Endodermal cell (in vitro differentiated cells): ENCODE measurements around the gene DUSP2. TPM values are rescaled to one million over a fixed set of nuclear protein-coding genes. Genes with fewer than 3 reads are reported as not detected.

Experiments
- DNase-seq: peaks from one replicate; pipeline ENCODE4 v3.0.0-alpha.2; 2017
- H3K27ac ChIP-seq: 2 replicates; pipeline ENCODE4 v1.5.1; 2013; ENCODE audit warnings: mild to moderate bottlenecking, low read depth, low read length, moderate library complexity
- H3K27me3 ChIP-seq: 2 replicates; pipeline ENCODE4 v1.6.1; 2013; ENCODE audit warnings: mild to moderate bottlenecking, low read length, moderate library complexity; ENCODE audit not compliant: insufficient read depth, control insufficient read depth, poor library complexity, severe bottlenecking
- H3K36me3 ChIP-seq: 2 replicates; pipeline ENCODE4 v1.7.0; 2013; ENCODE audit warnings: mild to moderate bottlenecking, low read length, moderate library complexity; ENCODE audit not compliant: control insufficient read depth, insufficient read depth
- H3K4me1 ChIP-seq: one replicate; pipeline ENCODE4 v1.7.0; 2013; ENCODE audit warnings: low read length; ENCODE audit not compliant: control insufficient read depth, insufficient read depth
- H3K4me3 ChIP-seq: 2 replicates; pipeline ENCODE4 v1.5.1; 2013; ENCODE audit warnings: mild to moderate bottlenecking, low read length, moderate library complexity
- H3K9ac ChIP-seq: 2 replicates; pipeline ENCODE4 v1.6.1; 2013; ENCODE audit warnings: mild to moderate bottlenecking, low read length, moderate library complexity; ENCODE audit not compliant: poor library complexity, severe bottlenecking; ENCODE audit errors: extremely low read depth
- H3K9me3 ChIP-seq: 2 replicates; pipeline ENCODE4 v1.6.1; 2013; ENCODE audit warnings: mild to moderate bottlenecking, low read length, moderate library complexity; ENCODE audit not compliant: control insufficient read depth
- H3K27ac Mint-ChIP-seq: 2 replicates; pipeline ENCODE4 v1.8.0; 2020; ENCODE audit warnings: mixed read lengths
- H3K27me3 Mint-ChIP-seq: 2 replicates; pipeline ENCODE4 v1.8.0; 2021; ENCODE audit warnings: mild to moderate bottlenecking, mixed read lengths; ENCODE audit not compliant: insufficient read depth
- H3K36me3 Mint-ChIP-seq: 2 replicates; pipeline ENCODE4 v1.8.0; 2020; ENCODE audit warnings: low read depth, mixed read lengths
- H3K4me1 Mint-ChIP-seq: 2 replicates; pipeline ENCODE4 v1.8.0; 2020; ENCODE audit warnings: mixed read lengths
- H3K4me3 Mint-ChIP-seq: 2 replicates; pipeline ENCODE4 v1.8.0; 2020; ENCODE audit warnings: mild to moderate bottlenecking, moderate library complexity, mixed read lengths
- H3K9me3 Mint-ChIP-seq: 2 replicates; pipeline ENCODE4 v1.8.0; 2020; ENCODE audit warnings: mild to moderate bottlenecking, mixed read lengths
- WGBS, 2 experiments: methylation state at CpG; one replicate each; pipeline versions ENCODE4 v1.1.5 to v1.1.7; 2013; ENCODE audit warnings: missing lambda C conversion rate in 2 of 2, mixed read lengths in 1 of 2; ENCODE audit not compliant: insufficient coverage in 1 of 2, insufficient read length in 1 of 2; 5-methylcytosine and 5-hydroxymethylcytosine counted together
- total RNA-seq, 2 donors: library from RNA; stranded (reverse); fragmentation: NEBNext Ultra II Directional in 1 of 2; extraction: Animal tissue kit (Norgen Biotek cat#: 25700) in 1 of 2; gene quantifications; 2 replicates in 1 of 2; 3 replicates in 1 of 2; pipeline ENCODE4 v1.2.1, GENCODE V29; 2021
- TF ChIP-seq, protein P1 (sequence below): fragments of 200-600 bp; sonication (generic); conservative IDR thresholded peaks from 2 replicates; pipeline ENCODE4 v1.5.0; 2021; ENCODE audit warnings: antibody characterized with exemption, mild to moderate bottlenecking

The DUSP2 gene
- total RNA-seq, 2 donors from 2014 or later = 1.6 to 2.2 TPM

DNA sequence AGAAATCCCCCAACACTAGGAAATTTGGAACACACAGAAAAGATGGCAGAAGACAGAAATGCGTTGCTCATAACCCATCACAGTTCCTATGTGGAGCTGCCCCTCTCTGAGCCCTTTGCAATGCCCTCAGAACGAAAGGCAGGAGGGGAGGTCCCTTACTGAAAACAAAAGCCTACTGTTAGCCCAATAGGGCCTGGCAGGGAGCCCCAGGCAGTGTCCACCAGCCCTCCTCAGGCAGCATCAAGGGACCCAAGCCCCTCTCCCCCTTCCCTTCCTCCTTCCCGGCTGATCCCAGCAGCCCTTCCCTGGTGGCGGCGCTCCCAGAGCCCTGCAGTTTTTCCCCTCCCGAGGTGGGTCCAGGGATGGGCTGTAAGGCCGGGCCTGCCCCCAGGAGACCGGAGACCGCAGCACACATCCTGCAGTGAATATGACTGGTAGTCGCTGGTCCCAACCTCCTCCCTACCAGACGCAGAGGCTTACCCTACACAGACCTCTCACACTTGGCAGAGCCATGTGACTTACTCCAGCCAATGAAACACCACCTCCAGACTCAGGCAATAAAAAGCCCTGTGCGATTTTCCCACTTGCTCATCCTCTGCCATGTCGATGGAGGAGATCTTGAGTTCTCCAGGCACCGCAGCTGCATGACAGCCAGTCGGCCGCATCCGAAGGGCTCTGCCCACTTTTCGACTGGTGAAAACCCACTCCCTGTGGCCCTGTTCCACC is 19.4 kb upstream of the DUSP2 start:
- Histone ChIP-seq H3K9ac (no peak overlapping the region), H3K27ac (no peak overlapping the region), H3K4me3 (no peak overlapping the region), H3K4me1 (no peaks in the 10 kb centered on the region), H3K36me3 (no peaks in the 10 kb centered on the region), H3K9me3 (no peaks in the 10 kb centered on the region), H3K27me3 (no peaks in the 10 kb centered on the region)
- H3K4me1 Mint-ChIP-seq = peaks cover 9% of the 10 kb centered on the region
- DNase-seq = peak; percentile 79
- no peak overlapping the region for H3K4me3 Mint-ChIP-seq
- 82 to 87% methylated on average over 8 to 18 of the region's 18 CpGs for WGBS, 2 experiments
- no peaks in the 10 kb centered on the region for H3K27me3 Mint-ChIP-seq
- H3K27ac Mint-ChIP-seq = no peak overlapping the region
- H3K9me3 Mint-ChIP-seq = peaks cover 2% of the 10 kb centered on the region
- TF ChIP-seq, protein P1, sequence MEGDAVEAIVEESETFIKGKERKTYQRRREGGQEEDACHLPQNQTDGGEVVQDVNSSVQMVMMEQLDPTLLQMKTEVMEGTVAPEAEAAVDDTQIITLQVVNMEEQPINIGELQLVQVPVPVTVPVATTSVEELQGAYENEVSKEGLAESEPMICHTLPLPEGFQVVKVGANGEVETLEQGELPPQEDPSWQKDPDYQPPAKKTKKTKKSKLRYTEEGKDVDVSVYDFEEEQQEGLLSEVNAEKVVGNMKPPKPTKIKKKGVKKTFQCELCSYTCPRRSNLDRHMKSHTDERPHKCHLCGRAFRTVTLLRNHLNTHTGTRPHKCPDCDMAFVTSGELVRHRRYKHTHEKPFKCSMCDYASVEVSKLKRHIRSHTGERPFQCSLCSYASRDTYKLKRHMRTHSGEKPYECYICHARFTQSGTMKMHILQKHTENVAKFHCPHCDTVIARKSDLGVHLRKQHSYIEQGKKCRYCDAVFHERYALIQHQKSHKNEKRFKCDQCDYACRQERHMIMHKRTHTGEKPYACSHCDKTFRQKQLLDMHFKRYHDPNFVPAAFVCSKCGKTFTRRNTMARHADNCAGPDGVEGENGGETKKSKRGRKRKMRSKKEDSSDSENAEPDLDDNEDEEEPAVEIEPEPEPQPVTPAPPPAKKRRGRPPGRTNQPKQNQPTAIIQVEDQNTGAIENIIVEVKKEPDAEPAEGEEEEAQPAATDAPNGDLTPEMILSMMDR = no peak
- H3K36me3 Mint-ChIP-seq = no peaks in the 10 kb centered on the region

DNA sequence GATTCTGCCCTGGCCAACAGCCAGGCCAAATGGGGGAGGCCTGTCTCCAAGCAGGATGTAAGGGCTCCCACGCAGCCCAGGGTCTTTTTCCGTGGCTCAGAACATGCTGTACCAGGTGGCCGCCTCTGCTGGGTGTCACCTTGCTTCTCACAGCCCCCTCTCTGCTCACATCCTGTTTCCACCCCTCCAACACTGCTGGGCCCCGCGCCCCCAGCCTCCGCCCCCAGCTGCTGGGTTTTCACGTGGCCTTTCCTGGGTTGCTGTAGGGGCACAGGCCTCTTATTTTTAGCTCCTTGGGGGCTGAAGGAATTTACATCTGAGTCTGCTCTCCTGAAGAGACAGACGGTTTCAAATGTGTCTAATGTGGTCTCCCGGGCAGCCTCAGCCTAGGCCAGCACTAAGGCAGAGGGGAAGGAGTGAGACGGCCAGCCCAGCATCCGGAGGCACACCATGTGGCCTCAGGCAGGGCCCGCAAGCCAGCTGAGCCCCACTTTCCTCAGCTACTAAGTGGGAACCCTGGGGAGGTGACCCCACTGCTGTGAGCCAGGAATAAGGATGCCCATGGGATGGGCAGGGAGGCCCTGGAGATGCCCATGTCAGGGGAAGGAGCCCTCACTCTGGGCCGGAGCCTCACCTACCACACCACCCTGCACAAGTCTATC is 18.7 kb upstream of the DUSP2 start:
- Histone ChIP-seq H3K27me3 (no peaks in the 10 kb centered on the region), H3K4me1 (no peaks in the 10 kb centered on the region), H3K9me3 (no peaks in the 10 kb centered on the region), H3K4me3 (no peak overlapping the region), H3K27ac (peak overlapping the region; percentile 44), H3K36me3 (no peaks in the 10 kb centered on the region), H3K9ac (no peak overlapping the region)
- TF ChIP-seq, protein P1 = no peak
- DNase-seq = no peak
- Mint-ChIP-seq H3K36me3 (no peaks in the 10 kb centered on the region), H3K4me3 (no peak overlapping the region), H3K27ac (no peak overlapping the region), H3K4me1 (peaks cover 9% of the 10 kb centered on the region), H3K9me3 (peaks cover 1% of the 10 kb centered on the region), H3K27me3 (peaks cover 2% of the 10 kb centered on the region)
- whole genome bisulfite sequencing, 2 experiments = 87 to 94% methylated on average over 5 to 13 of the region's 13 CpGs

DNA sequence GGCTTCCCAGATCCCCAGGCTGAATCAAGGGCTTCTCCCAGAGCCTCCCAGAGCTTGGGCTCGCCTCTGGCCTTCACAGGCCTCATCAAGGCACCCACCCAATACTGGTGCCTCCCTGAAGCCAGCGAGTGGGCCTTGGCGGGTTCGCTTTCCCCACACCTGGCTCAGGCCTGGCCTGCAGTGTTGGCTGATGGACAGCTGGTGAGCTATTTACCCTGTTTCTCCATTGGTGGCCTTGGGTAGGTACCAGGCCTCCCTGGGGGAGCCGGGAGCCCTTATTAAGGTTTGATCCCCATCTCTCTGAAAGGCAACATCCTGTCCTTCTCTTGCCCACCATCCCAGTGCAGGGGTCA is 18.2 kb upstream of the DUSP2 start:
- no peak for DNase-seq
- Mint-ChIP-seq H3K27ac (no peak overlapping the region), H3K4me3 (no peak overlapping the region), H3K36me3 (no peaks in the 10 kb centered on the region), H3K9me3 (no peaks in the 10 kb centered on the region), H3K27me3 (peaks cover 2% of the 10 kb centered on the region), H3K4me1 (peaks cover 9% of the 10 kb centered on the region)
- Histone ChIP-seq H3K36me3 (no peaks in the 10 kb centered on the region), H3K4me3 (no peak overlapping the region), H3K9me3 (no peaks in the 10 kb centered on the region), H3K4me1 (no peaks in the 10 kb centered on the region), H3K9ac (no peak overlapping the region), H3K27ac (no peak overlapping the region), H3K27me3 (no peaks in the 10 kb centered on the region)
- 97 to 100% methylated on average over 4 to 5 of the region's 5 CpGs for WGBS, 2 experiments
- TF ChIP-seq, protein P1 = no peak
